Fibroblast of skin of abdomen (primary cell): Measurements from ENCODE around the gene RFC3. TPM values are rescaled to one million over a fixed set of nuclear protein-coding genes. Genes with fewer than 3 reads are reported as not detected.
"Not testable (repeated sequence)": the region's sequence is repeated elsewhere in the genome, so short reads cannot be mapped to it uniquely, and the experiment has no call there.

Experiments
- DNase-seq: peaks from one replicate; pipeline ENCODE4 v3.0.0-alpha.2; 2013
- polyA plus RNA-seq, 2 experiments: library from polyadenylated mRNA; unstranded; fragments of 120-200 nt; gene quantifications; one replicate each; pipeline ENCODE4 v1.2.1, GENCODE V29; 2013; ENCODE audit not compliant: insufficient read length in 2 of 2

RFC3 gene, protein sequence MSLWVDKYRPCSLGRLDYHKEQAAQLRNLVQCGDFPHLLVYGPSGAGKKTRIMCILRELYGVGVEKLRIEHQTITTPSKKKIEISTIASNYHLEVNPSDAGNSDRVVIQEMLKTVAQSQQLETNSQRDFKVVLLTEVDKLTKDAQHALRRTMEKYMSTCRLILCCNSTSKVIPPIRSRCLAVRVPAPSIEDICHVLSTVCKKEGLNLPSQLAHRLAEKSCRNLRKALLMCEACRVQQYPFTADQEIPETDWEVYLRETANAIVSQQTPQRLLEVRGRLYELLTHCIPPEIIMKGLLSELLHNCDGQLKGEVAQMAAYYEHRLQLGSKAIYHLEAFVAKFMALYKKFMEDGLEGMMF
- polyA plus RNA-seq (2013, experiment 1 of 2; ENCODE audit: insufficient read length), result 12.2 TPM
- 11.7 TPM for polyA plus RNA-seq (2013, experiment 2 of 2; ENCODE audit: insufficient read length)

DNA sequence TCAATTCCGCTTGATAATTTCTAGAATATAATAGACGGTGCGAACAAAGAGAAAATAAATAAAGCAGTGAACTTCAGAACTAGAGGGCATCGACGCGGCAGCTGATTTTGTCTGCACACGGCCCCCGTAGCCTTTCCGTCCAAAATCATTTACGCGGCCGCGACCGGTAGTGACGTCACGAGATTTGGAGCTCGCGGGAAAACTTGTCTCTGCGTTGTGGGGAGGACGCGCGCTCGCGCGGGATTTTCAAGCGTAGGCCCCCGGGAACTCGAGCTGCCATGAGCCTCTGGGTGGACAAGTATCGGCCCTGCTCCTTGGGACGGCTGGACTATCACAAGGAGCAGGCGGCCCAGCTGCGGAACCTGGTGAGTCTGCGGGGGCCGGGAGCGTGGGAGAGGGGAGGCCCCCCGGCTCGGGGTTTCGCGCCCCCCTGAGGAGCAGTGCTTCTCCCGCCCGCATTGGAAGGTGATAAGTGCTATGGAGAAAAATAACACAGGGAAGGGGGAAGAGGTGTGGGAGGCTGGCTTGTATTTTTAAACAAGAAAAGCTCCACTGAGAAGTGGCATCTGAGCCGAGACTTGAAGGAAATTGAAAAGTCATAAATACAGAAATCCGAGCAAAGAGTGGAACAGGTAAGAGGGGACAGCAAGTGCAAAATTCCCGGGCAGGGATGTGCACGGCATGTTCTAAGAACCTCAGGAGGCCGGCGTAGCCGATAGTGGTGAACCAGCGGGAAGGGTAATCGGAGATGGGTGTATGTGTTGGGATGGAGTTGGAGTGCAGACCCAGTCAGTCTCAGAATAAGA lies at the start of gene RFC3:
TSS of gene RFC3 (plus strand) at position 249 of the 806 bp plus-strand sequence. CDS start at position 279, 30 bp downstream.
- peak; percentile 97 for DNase-seq

DNA sequence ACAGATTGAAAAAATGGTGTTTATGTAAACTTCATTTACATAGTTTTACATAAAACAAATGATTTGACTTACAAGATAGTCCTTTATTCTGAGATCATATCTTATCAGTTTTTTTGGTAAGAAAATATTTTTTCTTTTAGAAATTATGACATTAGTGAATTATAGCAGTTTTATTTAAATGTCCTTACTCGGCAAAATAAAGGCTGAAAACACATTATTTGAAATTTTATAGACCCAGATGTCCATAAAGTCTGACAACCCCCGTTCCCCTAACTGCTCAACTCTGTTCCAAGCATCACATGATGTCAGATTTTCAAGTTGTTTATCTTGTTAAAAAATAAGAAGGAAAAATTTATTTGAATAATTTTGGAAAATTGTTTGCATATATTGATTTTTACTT lies 46.7 kb upstream of the RFC3 start:
- no peak for DNase-seq

DNA sequence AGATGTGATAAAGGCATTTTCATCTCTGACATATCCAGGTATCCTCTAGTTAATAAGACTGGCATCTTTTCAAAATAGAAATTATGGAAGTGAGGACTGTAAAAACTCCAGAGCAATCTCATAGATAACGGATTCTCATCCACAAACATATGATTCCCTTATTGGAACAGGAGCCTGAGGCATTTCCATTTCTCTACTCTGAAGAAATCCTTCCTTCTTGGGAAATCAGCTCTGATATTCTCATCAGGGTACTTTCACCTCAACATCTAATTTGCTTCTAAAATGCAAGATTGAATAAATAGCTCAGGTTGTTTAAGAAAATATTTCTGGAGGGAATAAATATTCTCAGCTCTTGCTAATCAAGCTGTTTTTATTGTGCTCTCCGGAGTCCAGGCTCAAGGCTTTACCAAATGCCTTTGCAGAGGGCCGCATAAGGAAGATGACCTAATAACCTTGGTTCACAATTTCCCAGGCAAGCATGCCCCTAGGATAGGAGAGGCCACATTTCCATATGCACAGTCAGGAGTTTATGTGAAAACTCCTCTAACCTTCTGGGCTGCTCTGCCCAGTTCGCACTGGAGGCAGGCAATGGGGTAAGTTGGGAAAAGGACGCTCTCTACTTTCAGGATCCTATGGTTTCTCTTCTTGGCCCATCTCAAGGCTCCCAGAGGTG lies 44.0 kb upstream of the RFC3 start:
- no peak for DNase-seq

DNA sequence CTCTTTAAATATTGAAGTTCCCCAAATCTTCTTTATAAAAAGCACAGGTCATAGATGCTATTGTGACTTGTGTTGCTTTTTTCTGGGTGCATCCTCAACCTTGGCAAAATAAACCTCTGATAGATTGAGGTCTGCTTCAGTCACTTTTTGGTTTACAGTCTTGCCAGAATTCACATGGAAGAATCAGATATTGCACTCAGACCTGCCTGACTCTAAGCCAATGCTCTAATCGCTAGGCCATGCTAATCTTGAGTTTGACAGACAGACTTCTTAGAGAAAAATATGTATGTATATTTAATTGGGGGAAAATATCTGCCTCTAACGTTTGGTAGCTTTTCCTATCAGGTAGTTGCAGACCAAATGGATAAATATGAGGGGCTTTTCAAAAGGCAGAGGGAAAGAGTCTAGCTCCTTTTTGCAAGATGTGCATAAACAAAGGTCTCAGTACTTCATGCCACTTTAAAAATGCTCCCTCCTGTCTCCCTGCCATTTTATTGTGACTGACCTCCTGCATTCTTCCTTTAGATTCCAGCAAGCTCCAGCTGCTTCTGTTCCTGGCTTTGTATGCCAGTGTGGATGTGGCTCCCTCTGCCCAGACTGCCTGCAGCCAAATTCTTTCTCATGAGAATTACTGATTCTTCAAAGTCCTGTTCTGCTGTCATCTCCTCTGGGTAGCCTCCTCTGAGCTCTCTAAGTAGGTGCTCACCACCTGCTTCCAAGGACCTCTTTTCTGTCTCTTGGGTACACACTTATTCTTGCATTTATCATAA lies 42.4 kb upstream of the RFC3 start:
- DNase-seq, result no peak

DNA sequence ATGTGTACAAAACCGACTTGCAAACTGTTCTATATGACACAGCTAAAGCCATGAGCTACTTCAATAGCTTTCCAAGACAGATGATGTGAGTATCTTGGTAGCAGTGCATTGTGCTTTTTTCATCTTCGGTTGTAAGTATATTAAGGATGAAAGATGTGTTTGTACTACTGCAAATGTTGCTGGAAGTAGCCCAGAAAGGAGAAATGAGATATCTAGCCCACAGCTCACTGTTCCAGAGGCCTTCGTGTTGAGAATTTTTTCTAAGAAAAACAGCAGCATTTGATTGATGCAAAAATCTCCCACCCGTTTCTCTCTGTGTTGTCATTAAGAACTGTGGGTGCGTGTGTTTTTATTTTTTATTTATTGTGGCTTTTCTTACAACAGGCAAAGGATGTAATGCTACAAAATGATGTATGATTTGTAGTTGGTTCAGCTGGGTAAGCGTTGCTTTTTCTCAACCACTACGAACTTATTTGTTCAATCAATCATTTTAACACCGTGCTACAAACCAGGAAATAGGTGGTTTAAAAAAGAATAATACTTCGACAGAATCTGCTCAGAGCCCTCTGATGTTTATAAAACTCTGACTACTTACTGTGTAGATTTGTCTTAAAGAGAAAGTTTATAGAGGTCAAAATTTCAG lies 41.6 kb upstream of the RFC3 start:
- DNase-seq, result no peak

DNA sequence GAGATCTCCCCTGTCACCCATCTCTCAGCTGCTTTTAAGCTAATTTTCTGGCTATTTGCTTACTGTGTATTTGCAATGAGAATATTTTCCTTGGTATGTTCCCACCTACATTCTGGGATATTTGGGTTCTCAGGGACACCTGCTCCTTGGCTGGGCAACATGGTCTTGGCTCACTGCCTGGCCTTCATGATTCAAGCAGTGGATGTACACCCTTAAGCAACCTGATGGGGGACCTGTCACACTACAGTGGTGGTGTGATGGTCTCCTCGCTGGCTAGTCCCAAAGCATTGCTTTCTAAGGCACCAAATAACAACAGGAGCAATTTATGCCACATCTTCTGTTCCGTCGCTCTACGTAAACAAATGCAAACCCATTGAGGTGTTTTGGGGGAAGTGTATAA lies 35.3 kb upstream of the RFC3 start:
- no peak for DNase-seq

DNA sequence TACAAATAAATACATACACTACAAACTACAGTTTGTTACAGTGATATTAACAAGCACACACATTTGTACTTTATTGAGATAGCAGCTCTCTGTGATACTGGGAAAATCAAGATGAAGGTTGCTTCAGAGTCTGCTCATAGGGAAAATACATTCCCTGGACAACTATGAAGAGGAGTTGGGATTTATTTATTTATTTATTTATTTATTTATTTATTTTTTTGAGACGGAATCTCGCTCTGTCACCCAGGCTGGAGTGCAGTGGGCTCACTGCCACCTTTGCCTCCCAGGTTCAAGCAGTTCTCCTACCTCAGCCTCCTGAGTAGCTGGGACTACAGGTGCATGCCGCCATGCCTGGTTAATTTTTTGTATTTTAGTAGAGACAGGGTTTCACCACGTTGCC lies 34.7 kb upstream of the RFC3 start:
- DNase-seq, result not testable (repeated sequence)

DNA sequence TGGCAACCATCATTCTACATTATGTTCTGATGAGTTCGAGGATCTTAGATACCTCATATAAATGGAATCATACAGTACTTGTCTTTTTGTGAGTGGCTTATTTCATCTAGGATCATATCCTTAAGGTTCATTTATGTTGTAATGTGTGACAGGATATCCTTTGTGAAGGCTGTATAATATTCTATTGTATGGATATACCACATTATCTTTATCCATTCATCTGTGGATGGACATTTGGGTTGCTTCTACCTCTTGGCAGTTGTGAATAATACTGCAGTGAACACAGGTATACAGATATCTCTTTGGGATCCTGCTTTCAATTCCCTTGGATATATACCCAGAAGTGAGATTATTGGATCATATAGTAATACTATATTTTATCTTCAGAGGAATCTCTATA lies 33.2 kb upstream of the RFC3 start:
- DNase-seq, result no peak

DNA sequence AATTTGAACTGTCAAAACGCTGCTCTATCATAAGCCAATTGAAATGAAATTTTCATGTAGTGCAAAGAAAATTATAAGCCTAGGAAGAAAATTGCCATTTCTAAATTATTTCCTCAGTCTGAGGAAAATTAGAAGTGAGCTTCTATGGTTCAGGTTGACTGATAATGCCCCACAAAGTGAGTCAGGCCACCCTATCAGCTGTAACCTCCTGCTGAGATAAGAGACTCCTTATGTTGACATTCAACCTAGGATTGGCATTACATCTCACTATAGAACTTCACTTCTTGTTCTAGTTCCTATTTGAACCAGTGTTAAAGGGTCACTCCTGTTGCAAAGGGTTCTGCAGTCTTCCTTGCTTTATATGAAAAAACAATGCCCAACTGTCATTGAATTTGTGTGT lies 32.6 kb upstream of the RFC3 start:
- no peak for DNase-seq

DNA sequence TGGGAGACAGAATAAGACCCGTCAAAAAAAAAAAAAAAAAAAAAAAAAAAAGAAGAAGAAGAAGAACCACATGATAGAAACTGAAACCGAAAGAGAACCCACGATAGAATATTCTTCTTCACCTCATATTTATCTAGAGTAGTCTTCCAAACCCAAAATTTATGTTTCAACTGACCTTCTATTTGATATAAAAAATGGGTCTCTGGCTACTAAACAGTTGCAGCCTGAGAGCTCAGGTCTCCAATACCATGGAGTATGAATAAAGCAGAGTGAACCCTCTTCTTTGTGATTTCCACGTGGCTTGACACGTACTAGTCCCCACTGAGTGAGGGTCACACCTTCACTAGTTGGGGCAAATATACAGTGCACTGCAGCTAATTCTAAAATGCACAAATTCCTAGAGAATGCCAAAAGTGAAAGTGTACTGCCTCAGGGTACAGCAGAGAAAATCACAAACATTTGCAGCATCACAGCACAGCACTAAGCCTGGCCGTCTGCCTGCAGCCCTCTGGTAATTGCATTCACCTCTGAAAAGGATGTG lies 30.8 kb upstream of the RFC3 start:
- no peak for DNase-seq

DNA sequence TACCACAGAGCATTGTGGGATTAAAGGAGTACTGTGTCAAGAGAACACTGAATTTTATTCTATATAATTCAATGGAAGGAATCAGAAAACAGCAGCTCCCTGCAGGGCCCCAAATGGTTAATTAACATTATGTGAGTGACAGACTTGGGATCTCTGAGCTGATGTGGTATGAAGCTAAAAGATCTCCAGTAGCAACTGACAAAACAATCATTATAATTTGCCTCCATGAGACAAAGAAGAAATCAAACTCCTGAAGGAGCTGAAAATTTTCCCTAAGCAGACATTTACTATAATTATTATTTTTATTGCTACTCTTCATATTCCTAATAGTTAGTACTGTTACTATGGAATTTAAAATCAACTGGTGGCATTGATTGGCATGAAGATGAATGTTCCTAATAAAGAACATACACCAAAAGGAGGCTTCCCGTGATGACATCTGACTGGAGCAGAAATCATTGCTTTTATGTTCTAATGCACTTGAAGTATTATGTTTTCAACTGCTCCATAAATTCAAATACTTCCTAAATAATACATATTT lies 28.8 kb upstream of the RFC3 start:
- no peak for DNase-seq

DNA sequence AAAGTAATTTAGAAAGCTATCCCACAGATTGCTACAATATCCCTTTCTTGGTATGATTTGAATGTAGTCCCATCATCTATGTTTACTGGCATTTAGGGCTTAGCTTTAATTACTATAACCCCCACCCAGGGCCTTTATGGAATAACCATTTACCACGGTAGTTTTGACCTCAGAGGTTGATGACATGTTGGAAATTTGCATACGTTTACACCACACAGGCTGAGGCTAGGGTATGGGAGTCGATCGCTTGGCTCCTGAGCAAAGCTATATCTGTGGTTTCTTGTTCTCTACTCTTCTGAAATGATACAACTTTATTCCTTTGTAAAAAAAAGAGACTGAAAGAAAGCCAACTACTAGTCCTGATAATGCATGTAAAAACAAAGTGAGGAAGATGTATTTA lies 28.2 kb upstream of the RFC3 start:
- DNase-seq, result no peak

DNA sequence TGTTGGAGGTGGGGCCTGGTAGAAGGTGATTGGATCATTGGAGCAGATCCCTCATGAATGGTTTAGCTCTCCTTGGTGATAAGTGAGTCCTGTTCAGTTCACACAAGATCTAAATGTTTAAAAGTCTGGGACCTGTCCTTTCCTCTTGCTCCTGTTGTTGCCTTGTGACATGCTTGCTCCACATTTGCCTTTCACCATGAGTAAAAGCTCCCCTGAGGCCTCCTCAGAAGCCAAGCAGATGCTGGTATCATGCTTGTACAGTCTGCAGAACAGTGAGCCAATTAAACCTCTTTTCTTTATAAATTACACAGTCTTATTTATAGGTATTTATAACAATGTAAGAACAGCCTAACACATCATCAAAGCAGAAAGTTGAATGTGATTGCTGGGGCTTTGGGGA lies 24.2 kb upstream of the RFC3 start:
- no peak for DNase-seq

DNA sequence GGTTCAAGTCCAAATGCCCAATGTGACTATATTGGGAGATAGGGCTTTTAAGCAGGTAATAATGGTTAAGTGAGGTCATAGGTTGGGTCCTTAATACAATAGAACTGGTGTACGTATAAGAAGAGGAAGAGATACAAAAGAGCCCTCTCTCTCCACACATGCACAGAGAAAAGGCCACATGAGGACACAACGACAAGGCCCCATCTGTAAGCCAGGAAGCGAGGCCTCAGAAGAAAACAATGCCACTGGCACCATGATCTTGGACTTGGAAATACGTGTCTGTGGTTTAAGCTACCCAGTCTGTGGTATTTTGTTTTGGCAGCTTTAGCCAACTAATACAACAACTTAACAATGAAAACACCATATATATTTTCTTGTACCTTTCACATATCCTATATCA lies 23.4 kb upstream of the RFC3 start:
- no peak for DNase-seq

DNA sequence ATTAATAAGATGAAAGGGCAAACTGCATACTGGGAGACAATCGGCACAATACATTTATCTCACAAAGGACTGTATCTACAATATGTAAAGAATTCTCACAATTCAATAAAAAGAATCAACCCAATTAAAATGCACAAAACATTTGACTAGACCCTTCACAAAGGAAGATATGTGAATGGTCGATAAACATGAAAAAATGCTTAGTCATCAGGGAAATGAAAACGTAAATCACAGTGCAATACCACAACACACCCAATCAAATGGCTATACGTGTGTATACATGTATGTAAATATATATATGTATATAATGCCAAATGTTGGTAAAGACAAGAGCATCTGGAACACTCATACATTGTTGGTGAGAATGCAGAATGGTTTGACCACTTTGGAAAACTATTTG lies 21.9 kb upstream of the RFC3 start:
- DNase-seq, result no peak

DNA sequence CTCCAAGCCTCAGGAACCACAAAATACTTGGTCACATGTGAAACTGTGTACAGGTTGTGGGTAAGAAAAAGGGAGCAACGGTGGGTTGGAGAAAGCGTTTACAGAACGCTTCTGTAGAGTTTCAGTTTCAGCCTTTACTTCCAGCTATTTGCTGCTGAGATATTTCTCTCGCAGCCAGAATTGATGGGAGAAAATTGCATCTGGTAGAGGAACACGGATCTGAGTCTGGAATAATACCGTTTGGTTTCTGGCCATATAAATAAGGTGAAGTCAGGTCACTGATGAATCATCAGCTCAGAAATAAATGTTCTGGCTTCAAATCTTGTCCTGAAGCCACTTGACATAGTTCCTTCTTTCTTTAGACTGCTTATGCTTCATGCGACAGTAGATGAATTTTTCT lies 20.3 kb upstream of the RFC3 start:
- no peak for DNase-seq

DNA sequence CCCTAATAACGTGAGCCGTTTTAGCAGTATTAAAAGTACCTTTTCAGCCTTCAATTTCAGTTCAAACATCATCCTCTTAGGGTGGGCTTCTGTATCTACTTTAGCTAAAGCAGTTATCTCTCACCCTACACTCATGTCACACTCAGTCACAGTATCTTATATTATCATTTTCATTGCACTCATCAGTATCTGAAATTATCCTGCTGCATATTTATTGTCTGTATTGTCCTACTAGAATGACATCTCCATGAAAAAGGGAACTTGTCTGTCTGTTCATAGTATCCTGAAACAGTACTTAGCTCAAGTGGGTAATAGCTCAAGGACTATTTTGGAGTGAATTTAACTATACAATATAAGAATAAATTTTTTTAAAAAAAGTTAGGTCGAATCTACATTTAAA lies 19.9 kb upstream of the RFC3 start:
- DNase-seq, result no peak

DNA sequence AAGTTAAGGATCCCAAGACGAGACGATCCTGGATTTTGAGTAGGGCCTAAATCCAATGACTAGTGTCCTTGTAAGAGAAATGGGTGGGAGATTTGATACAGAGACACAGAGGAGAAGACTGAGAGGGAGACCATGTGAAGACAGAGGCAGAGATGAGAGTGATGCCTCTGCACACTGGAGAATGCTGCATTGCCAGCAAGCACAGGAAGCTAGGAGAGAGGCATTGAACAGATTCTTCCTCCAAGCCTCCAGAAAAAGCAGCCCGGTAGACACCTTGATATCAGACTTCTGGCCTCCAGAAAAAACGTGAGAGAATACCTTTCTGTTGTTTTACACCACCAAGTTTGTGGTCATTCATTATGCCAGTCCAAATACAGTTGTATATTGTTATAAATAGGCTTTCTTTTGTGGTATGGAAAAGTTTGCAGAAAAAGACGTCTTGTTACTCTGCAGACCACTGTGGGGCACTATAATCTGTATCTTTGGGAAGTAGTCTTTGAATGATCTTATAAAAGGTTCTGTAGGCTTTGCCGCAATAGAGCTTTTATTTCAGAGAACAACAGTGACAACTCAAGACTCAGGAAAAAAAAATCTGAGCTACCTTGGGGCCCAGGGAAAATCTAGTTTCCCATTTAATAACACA lies 17.9 kb upstream of the RFC3 start:
- DNase-seq, result peak; percentile 40

DNA sequence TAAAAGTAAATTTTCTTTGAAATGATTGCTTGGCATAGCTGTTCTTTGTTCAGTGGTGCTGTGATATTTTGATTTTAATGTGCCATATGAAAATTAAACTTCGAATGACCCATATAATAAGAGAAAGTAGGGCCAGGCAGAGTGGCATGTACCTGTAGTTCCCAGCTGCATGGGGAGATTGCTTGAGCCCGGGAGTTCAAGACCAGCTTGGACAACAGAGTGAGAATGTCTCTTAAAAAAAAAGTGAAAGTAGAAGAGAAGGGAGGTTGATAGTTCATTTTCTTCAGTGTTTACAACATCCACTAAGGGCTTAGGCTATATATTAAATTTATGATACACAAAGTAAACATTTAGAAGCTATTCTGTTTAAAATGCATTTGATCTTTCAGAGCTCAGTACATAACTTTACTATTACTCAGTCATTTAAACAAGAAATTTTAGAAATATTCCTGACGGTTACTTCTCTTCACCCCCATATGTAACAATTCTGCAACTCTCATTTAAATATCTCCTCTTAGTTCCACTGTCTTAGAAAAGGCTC lies 17.2 kb upstream of the RFC3 start:
- DNase-seq, result no peak

DNA sequence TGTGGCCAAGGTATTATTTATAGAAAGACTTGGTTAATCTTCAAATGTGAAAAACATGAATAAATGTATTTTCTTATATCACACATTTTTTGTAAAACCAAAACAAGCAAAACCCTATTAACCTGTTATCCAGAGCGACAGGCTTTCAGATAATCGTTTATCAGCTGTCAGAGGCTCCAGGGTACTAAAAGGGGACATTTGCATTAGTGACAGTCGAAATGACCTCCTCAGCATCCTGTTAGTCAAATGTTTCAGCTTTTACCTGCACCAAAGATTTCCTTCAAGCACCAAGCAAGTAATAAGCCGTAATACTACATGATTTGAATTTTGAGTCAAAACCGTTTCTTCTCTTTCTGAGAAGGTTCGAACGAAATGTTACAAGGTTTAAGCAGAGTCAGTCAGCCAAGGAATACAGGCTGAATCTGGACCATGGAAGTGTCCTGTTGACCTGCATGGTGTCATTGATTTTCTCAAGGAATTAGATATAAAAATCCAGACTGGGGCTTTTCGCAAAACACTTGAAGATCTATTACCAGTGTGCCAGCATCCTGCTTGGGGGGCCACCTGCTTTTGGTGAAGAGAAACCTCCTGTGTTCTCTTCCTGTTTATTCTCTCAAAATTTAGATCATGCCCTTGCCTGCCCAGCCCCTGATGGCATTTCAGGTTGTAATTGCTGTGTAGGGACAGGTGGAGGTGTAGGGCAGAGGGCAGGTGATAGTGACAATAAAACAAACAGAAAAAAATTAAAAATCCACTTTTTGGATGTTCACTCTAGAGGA lies 11.3 kb upstream of the RFC3 start:
- no peak for DNase-seq
